Peyer's patch (tissue), 4 donors: Measurements from ENCODE around the gene GDPD5.

Source experiments
- POLR2A ChIP-seq, 2 donors: fragments of 450-650 bp; IDR thresholded peaks; one replicate each; pipeline ENCODE4 v1.5.1; 2017; ENCODE audit warnings: antibody characterized with exemption in 2 of 2, mild to moderate bottlenecking in 2 of 2, moderate library complexity in 2 of 2
- TF ChIP-seq, protein P1 (sequence below), 6 experiments: fragments of 450-650 bp in 4 of 6; fragments of 200-600 bp in 2 of 6; sonication (generic) in 1 of 6; IDR thresholded peaks; one replicate each; pipeline ENCODE4 v1.5.1; 2017 to 2019; ENCODE audit warnings: antibody characterized with exemption in 6 of 6, mild to moderate bottlenecking in 3 of 6, moderate library complexity in 1 of 6

GRCh38 chr11:75509020-75509720 is 16.6 kb downstream of the GDPD5 start:
- TF ChIP-seq, protein P1, sequence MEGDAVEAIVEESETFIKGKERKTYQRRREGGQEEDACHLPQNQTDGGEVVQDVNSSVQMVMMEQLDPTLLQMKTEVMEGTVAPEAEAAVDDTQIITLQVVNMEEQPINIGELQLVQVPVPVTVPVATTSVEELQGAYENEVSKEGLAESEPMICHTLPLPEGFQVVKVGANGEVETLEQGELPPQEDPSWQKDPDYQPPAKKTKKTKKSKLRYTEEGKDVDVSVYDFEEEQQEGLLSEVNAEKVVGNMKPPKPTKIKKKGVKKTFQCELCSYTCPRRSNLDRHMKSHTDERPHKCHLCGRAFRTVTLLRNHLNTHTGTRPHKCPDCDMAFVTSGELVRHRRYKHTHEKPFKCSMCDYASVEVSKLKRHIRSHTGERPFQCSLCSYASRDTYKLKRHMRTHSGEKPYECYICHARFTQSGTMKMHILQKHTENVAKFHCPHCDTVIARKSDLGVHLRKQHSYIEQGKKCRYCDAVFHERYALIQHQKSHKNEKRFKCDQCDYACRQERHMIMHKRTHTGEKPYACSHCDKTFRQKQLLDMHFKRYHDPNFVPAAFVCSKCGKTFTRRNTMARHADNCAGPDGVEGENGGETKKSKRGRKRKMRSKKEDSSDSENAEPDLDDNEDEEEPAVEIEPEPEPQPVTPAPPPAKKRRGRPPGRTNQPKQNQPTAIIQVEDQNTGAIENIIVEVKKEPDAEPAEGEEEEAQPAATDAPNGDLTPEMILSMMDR (IDR thresholded peaks at IDR 0.05), result peak in 1 of 6 experiments; percentile 9
- TF ChIP-seq POLR2A (IDR thresholded peaks at IDR 0.05), result no peak
